HEK293 (cell line): ENCODE data around the gene HGS.

Experiments used
- ATF2 ChIP-seq: fragments of 450-650 bp; formaldehyde crosslinking; IDR thresholded peaks from 2 replicates; pipeline ENCODE4 v1.5.1; 2016; ENCODE audit warnings: missing biosample characterization, missing genetic modification characterization, low read depth
- GLIS2 ChIP-seq: fragments of 450-650 bp; formaldehyde crosslinking; IDR thresholded peaks from 2 replicates; pipeline ENCODE4 v1.5.1; 2016; ENCODE audit warnings: missing biosample characterization, missing genetic modification characterization
- KLF1 ChIP-seq: fragments of 450-650 bp; formaldehyde crosslinking; IDR thresholded peaks from 2 replicates; pipeline ENCODE4 v1.5.1; 2016; ENCODE audit warnings: missing biosample characterization, missing genetic modification characterization
- KLF10 ChIP-seq: fragments of 450-650 bp; IDR thresholded peaks from 2 replicates; pipeline ENCODE4 v1.5.1; 2018; ENCODE audit warnings: missing biosample characterization, mild to moderate bottlenecking, missing genetic modification characterization
- MEIS1 ChIP-seq: sonication (generic); formaldehyde crosslinking; IDR thresholded peaks from 2 replicates; pipeline ENCODE4 v1.8.1; 2022; ENCODE audit warnings: missing genetic modification reagents, mild to moderate bottlenecking, borderline replicate concordance
- PRDM4 ChIP-seq: fragments of 450-650 bp; formaldehyde crosslinking; IDR thresholded peaks from 2 replicates; pipeline ENCODE4 v1.5.1; 2017; ENCODE audit warnings: missing biosample characterization, missing genetic modification characterization
- SALL2 ChIP-seq: fragments of 450-650 bp; formaldehyde crosslinking; IDR thresholded peaks from 2 replicates; pipeline ENCODE4 v1.5.0; 2017; ENCODE audit warnings: missing biosample characterization, mild to moderate bottlenecking, missing genetic modification characterization, borderline replicate concordance
- SP7 ChIP-seq: fragments of 450-650 bp; formaldehyde crosslinking; IDR thresholded peaks from 2 replicates; pipeline ENCODE4 v1.5.1; 2016; ENCODE audit warnings: missing biosample characterization, missing genetic modification characterization
- ZBTB17 ChIP-seq: fragments of 450-650 bp; formaldehyde crosslinking; IDR thresholded peaks from 2 replicates; pipeline ENCODE4 v1.5.1; 2016; ENCODE audit warnings: missing biosample characterization, missing genetic modification characterization
- ZBTB7A ChIP-seq: fragments of 450-650 bp; formaldehyde crosslinking; IDR thresholded peaks from 2 replicates; pipeline ENCODE4 v1.5.1; 2016; ENCODE audit warnings: low read depth, missing biosample characterization, missing genetic modification characterization
- ZBTB8A ChIP-seq: fragments of 450-650 bp; formaldehyde crosslinking; IDR thresholded peaks from 2 replicates; pipeline ENCODE4 v1.5.1; 2016; ENCODE audit warnings: missing biosample characterization, missing genetic modification characterization
- ZIC2 ChIP-seq: fragments of 450-650 bp; formaldehyde crosslinking; IDR thresholded peaks from 2 replicates; pipeline ENCODE4 v1.5.1; 2016; ENCODE audit warnings: missing biosample characterization, missing genetic modification characterization
- ZNF140 ChIP-seq: fragments of 450-650 bp; formaldehyde crosslinking; IDR thresholded peaks from 2 replicates; pipeline ENCODE4 v1.5.1; 2016; ENCODE audit warnings: missing biosample characterization, missing genetic modification characterization
- ZNF148 ChIP-seq: fragments of 450-650 bp; formaldehyde crosslinking; IDR thresholded peaks from 2 replicates; pipeline ENCODE4 v1.5.0; 2017; ENCODE audit warnings: missing biosample characterization, missing genetic modification characterization, borderline replicate concordance
- ZNF221 ChIP-seq: fragments of 450-650 bp; formaldehyde crosslinking; IDR thresholded peaks from 2 replicates; pipeline ENCODE4 v1.5.1; 2017; ENCODE audit warnings: missing biosample characterization, missing genetic modification characterization, borderline replicate concordance
- ZNF404 ChIP-seq: fragments of 450-650 bp; formaldehyde crosslinking; IDR thresholded peaks from 2 replicates; pipeline ENCODE4 v1.5.1; 2017; ENCODE audit warnings: missing biosample characterization, missing genetic modification characterization
- ZNF48 ChIP-seq: fragments of 450-650 bp; formaldehyde crosslinking; IDR thresholded peaks from 2 replicates; pipeline ENCODE4 v1.5.1; 2016; ENCODE audit warnings: missing biosample characterization, missing genetic modification characterization
- ZNF555 ChIP-seq: fragments of 450-650 bp; formaldehyde crosslinking; conservative IDR thresholded peaks from 2 replicates; pipeline ENCODE4 v1.5.1; 2017; ENCODE audit warnings: missing biosample characterization, mild to moderate bottlenecking, missing genetic modification characterization, inconsistent platforms
- ZNF623 ChIP-seq: fragments of 450-650 bp; formaldehyde crosslinking; IDR thresholded peaks from 2 replicates; pipeline ENCODE4 v1.5.1; 2016; ENCODE audit warnings: missing biosample characterization, missing genetic modification characterization
- ZNF639 ChIP-seq: fragments of 450-650 bp; formaldehyde crosslinking; IDR thresholded peaks from 2 replicates; pipeline ENCODE4 v1.5.1; 2016; ENCODE audit warnings: missing biosample characterization, missing genetic modification characterization
- ZNF660 ChIP-seq: fragments of 450-650 bp; IDR thresholded peaks from 2 replicates; pipeline ENCODE4 v1.5.1; 2018; ENCODE audit warnings: missing biosample characterization, mild to moderate bottlenecking, missing genetic modification characterization
- ZNF664 ChIP-seq: fragments of 450-650 bp; formaldehyde crosslinking; IDR thresholded peaks from 2 replicates; pipeline ENCODE4 v1.5.1; 2016; ENCODE audit warnings: missing biosample characterization, missing genetic modification characterization
- ZNF677 ChIP-seq: fragments of 450-650 bp; IDR thresholded peaks from 2 replicates; pipeline ENCODE4 v1.5.0; 2018; ENCODE audit warnings: missing biosample characterization, mild to moderate bottlenecking, missing genetic modification characterization, moderate library complexity
- ZNF76 ChIP-seq: fragments of 450-650 bp; formaldehyde crosslinking; IDR thresholded peaks from 2 replicates; pipeline ENCODE4; 2016; ENCODE audit warnings: low read depth, missing biosample characterization, missing genetic modification characterization, borderline replicate concordance
- ZNF837 ChIP-seq: fragments of 450-650 bp; formaldehyde crosslinking; IDR thresholded peaks from 2 replicates; pipeline ENCODE4 v1.5.1; 2016; ENCODE audit warnings: missing biosample characterization, missing genetic modification characterization
- ZSCAN18 ChIP-seq: fragments of 450-650 bp; formaldehyde crosslinking; IDR thresholded peaks from 2 replicates; pipeline ENCODE4 v1.5.1; 2016; ENCODE audit warnings: missing biosample characterization, missing genetic modification characterization
- TF ChIP-seq, protein P1 (sequence below): fragments of 450-650 bp; formaldehyde crosslinking; IDR thresholded peaks from 2 replicates; pipeline ENCODE4 v1.5.1; 2016; ENCODE audit warnings: missing biosample characterization, missing genetic modification characterization

The HGS gene

GRCh38 chr17:81702934-81703746 is 19.3 kb downstream of the HGS start, which contains the start of gene MRPL12 (continued):
- TF ChIP-seq, protein P1, sequence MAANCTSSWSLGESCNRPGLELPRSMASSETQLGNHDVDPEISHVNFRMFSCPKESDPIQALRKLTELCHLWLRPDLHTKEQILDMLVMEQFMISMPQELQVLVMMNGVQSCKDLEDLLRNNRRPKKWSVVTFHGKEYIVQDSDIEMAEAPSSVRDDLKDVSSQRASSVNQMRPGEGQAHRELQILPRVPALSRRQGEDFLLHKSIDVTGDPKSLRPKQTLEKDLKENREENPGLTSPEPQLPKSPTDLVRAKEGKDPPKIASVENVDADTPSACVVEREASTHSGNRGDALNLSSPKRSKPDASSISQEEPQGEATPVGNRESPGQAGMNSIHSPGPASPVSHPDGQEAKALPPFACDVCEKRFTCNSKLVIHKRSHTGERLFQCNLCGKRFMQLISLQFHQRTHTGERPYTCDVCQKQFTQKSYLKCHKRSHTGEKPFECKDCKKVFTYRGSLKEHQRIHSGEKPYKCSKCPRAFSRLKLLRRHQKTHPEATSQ: 0 out of 2 replicates have a peak, but pooled peaks have one; percentile 29
- no peak for TF ChIP-seq ATF2 (tag by site-specific recombination)
- peak; percentile 32; the same call in 1 of the 2 replicates for TF ChIP-seq KLF10 (tag by site-specific recombination)
- TF ChIP-seq ZNF404 (tag by site-specific recombination): no peak
- TF ChIP-seq KLF1 (tag by site-specific recombination): no peak; the same call in 1 of the 2 replicates
- TF ChIP-seq ZBTB7A (tag by site-specific recombination): peak; percentile 84; the same call in 1 of the 2 replicates
- TF ChIP-seq ZIC2 (tag by site-specific recombination): peak; percentile 73
- 0 out of 2 replicates have a peak, but pooled peaks have one; percentile 12 for TF ChIP-seq ZNF664
- no peak for TF ChIP-seq ZNF555 (tag by site-specific recombination)
- TF ChIP-seq ZNF660 (tag by site-specific recombination): peak; percentile 91
- no peak for TF ChIP-seq MEIS1
- TF ChIP-seq ZNF221 (tag by site-specific recombination): no peak
- peak; percentile 75; the same call in 1 of the 2 replicates for TF ChIP-seq ZNF148 (tag by site-specific recombination)
- TF ChIP-seq SALL2 (tag by site-specific recombination): 0 out of 2 replicates have a peak, but pooled peaks have one; percentile 33
- peak; percentile 53 for TF ChIP-seq ZBTB8A
- no peak for TF ChIP-seq ZNF837 (tag by site-specific recombination)
- TF ChIP-seq ZNF623: no peak
- peak; percentile 68 for TF ChIP-seq ZNF677 (tag by site-specific recombination)
- peak; percentile 53; the same call in 1 of the 2 replicates for TF ChIP-seq PRDM4
- no peak for TF ChIP-seq ZNF140
- peak; percentile 91 for TF ChIP-seq GLIS2 (tag by site-specific recombination)
- peak; percentile 85 for TF ChIP-seq SP7 (tag by site-specific recombination)
- peak; percentile 80; the same call in 1 of the 2 replicates for TF ChIP-seq ZSCAN18
- peak; percentile 65; the same call in 1 of the 2 replicates for TF ChIP-seq ZBTB17
- TF ChIP-seq ZNF639: peak; percentile 88
- no peak for TF ChIP-seq ZNF48
- TF ChIP-seq ZNF76 (tag by site-specific recombination): peak; percentile 96
